Measurements from ENCODE around the gene NOA1.
"Not testable (repeated sequence)": the region's sequence is repeated elsewhere in the genome, so short reads cannot be mapped to it uniquely, and the experiment has no call there.

NOA1 gene

DNA sequence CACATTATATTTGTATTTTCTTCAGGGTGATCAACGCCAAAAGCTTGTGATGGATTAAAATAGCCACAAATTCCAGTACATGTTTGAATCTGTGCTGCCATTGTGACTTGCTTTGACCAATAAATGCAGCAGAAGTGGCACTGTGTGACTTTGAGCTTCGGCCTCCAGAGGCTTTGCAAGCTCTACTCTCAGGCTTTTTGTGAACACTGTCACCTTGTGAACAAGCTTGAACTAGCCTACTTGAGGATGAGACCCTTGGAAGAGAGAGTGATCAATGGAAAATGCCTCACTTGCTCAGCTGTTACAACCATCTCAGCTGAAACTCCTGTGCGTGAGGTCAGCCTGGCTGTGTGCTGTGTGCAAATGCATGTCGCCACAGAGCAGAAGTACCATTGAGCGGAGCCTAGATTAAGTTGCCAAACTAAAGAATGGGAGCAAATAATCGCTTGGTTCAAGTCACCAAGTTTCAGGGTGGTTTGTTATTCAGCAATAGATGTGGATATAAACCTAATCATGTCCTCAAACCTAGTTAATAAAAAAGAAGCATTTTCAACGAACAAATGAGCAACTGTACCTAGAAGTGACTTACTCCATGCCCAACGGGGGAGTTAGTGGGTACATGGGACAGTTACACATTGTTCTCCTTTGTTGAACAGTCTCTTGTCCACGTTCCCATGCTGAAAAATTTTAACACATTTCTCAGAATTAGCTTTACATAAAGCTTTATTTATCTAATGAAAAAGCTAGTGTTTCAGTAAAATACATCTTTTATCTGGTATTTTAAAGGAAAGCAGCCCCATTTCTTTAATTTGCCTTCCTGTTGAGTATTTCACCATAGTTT, 23.5 kb downstream of the NOA1 start:
- DNase-seq: no peak

DNA sequence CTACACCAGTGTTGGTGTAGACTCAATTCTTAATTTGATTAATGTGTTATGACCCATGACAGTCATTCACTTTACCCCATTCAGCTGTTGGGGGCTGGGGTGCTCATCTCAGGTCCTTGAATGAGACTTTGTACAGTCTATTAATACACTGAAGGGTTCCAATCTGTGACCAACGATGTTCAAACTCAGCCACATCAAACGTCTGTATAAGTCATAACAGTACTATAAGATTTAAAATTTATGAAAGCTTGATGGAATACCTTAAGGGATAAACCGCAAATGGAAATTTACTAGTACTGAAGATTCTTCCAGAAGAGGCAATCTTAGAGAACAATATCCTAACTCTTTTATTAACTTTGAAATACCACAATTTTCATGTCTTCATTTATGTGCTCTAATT, 36.0 kb downstream of the NOA1 start:
- DNase-seq: no peak

DNA sequence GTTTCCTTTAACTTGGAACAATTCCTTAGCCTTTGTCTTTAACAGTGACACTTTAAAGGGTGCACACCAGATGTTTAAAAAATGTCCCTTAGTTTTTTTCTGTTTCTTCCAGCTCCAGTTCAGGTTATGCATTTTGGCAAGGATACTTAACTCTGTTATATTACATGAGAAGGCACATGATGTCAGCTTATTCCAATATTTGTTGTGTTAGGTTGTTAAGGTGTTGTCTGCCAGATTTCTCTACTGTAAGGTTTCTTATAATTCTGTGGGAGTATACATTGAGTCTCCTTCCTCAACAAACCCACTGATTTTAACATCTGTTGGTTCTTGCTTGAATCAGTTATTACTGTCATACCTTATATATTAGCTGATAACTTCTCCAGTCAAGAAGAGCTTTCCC, 36.4 kb downstream of the NOA1 start:
- DNase-seq: no peak

DNA sequence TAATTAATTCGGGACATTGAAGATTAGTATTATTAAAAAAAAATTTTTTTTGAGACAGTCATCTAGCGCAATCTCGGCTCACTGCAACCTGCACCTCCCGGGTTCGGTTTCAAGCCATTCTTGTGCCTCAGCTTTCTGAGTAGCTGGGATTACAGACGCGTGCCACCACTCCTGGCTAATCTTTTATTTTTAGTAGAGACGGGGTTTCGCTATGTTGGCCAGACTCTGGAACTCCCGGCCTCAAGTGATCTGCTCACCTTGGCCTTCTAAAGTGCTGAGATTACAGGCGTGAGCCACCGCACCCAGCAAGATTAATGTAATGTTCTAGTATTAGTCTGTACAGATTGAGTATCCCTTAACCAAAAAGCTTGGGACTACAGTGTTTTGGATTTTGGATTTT, 37.0 kb downstream of the NOA1 start:
- DNase-seq: no peak

DNA sequence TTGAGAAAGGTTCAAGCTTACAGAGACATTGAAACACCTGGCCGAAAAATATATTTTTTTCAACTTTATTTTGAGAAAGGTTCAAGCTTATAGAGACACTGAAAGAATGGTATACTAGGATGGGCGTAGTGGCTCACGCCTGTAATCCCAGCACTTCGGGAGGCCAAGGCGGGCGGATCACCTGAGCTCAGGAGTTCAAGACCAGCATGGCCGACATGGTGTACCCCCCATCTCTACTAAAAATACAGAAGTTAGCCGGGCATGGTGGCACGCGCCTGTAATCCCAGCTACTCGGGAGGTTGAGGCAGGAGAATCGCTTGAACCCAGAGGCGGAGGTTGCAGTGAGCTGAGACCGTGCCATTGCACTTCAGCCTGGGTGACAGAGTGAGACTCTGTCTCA, 37.6 kb downstream of the NOA1 start:
- DNase-seq: not testable (repeated sequence)

DNA sequence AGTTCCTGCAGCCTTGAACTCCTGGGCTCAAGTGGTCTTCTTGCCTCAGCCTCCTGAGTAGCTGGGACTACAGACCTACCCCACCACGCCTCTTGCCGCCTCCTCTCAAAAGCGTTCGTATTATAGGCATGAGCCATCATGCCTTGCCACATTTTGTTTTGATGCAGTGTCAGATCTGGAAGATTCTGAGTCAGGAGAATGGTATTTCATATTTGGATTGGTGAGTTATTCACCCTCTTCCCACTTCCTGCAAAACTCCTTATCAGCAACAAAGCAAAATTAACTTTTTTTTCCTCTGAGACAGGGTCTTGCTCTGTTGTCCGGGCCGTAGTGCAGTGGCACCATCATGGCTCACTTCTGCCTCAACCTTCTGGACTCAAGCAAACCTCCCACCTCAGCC, 40.1 kb downstream of the NOA1 start:
- no peak for DNase-seq

DNA sequence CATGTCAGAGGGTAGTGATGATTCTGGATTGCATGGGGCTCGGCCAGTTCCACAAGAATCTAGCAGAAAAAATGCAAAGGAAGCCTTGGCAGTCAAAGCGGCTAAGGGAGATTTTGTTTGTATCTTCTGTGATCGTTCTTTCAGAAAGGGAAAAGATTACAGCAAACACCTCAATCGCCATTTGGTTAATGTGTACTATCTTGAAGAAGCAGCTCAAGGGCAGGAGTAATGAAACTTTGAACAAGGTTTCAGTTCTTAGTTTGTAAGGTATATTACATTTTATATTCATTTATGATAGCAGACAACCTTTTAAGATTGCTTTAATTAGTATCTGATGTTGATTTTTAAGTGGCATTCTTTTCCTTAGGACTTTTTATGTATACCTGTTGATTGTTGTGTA, 45.5 kb downstream of the NOA1 start:
- DNase-seq: no peak

DNA sequence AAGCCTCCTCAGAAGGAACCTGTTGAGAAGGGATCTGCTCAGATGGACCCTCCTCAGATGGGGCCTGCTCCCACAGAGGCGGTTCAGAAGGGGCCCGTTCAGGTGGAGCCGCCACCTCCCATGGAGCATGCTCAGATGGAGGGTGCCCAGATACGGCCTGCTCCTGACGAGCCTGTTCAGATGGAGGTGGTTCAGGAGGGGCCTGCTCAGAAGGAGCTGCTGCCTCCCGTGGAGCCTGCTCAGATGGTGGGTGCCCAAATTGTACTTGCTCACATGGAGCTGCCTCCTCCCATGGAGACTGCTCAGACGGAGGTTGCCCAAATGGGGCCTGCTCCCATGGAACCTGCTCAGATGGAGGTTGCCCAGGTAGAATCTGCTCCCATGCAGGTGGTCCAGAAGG, 46.8 kb downstream of the NOA1 start:
- no peak for DNase-seq

DNA sequence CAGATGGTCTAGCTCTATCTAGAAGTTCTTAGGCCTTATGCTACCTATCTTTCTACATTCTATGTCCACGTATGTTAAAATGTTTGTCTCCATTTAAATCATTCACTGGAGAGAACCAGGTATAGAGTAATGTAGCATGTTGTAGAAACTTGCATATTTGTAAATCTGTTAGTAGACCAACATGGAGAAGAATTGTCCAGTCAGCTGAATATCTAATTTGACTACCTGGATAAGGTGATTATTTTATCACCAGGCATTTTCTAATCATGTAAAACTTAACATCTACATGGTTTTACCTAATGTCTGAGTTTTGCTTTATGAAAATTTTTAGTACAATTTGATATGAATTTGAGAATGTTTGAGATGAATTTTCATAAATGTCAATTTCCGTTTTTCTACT, 50.2 kb downstream of the NOA1 start:
- no peak for DNase-seq

DNA sequence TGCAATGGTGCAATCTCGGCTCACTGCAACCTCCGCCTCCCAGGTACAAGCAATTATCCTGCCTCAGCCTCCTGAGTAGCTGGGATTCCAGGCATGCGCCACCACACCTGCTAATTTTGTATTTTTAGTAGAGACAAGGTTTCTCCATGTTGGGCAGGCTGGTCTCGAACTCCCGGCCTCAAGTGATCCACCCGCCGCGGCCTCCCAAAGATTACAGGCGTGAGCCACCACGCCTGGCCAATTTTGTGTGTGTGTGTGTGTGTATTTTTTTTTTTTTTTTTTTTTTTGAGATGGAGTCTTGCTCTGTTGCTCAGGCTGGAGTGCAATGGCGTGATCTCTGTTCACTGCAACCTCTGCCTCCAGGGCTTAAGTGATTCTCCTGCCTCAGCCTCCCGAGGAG, 62.4 kb downstream of the NOA1 start:
- DNase-seq: not testable (repeated sequence)

DNA sequence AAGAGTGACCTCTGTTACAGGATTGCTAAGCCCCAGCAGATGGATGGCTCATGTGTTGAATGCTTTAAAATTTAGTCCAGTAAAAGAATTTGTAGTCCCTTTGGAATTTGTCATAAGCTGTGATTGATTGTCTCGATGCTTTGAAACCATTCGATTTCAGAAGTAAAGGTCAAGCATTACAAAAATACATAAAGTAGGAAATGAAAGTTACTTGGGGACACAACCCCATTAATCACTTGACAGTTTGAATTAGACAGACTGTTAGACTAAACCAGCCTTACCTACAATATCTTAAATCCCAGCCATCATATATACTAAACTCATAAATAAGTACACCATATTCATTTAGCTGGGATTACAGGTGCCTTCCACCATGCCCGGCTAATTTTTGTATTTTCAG, 63.1 kb downstream of the NOA1 start:
- DNase-seq: no peak
